DMS79 (cell line): ENCODE results near the gene MRM3.
"Not testable (repeated sequence)": the region's sequence is repeated elsewhere in the genome, so short reads cannot be mapped to it uniquely, and the experiment has no call there.

Experiments
- DNase-seq: peaks from one replicate; lab custom pipeline; 2025; lab: John Stamatoyannopoulos, UW

The MRM3 gene

GRCh38 chr17:753418-753817 is 28.7 kb upstream of the MRM3 start:
- no peak for DNase-seq

GRCh38 chr17:755319-755961 is 26.7 kb upstream of the MRM3 start:
- not testable (repeated sequence) for DNase-seq

GRCh38 chr17:756010-756567 is 26.1 kb upstream of the MRM3 start:
- DNase-seq, result not testable (repeated sequence)

- DNase-seq, result no peak
Observed at GRCh38 chr17:759964-760363, 22.2 kb upstream of the MRM3 start.

- no peak for DNase-seq
Observed at GRCh38 chr17:760371-760770, 21.8 kb upstream of the MRM3 start.

GRCh38 chr17:767076-767475 is 15.1 kb upstream of the MRM3 start:
- no peak for DNase-seq

- DNase-seq, result no peak
Observed at GRCh38 chr17:773016-773415, 9.1 kb upstream of the MRM3 start.

GRCh38 chr17:773467-774312 is 8.5 kb upstream of the MRM3 start:
- no peak for DNase-seq

- no peak for DNase-seq
Observed at GRCh38 chr17:774313-774584, 7.9 kb upstream of the MRM3 start.

GRCh38 chr17:778096-778495 is 4.1 kb upstream of the MRM3 start:
- DNase-seq, result no peak

- DNase-seq, result no peak
Observed at GRCh38 chr17:784143-784542, 2.0 kb downstream of the MRM3 start.

- not testable (repeated sequence) for DNase-seq
Observed at GRCh38 chr17:785901-786300, 3.7 kb downstream of the MRM3 start.

- DNase-seq, result no peak
Observed at GRCh38 chr17:787641-788221, 5.6 kb downstream of the MRM3 start.

- no peak for DNase-seq
Observed at GRCh38 chr17:788551-788950, 6.4 kb downstream of the MRM3 start.

- no peak for DNase-seq
Observed at GRCh38 chr17:789160-789840, 7.1 kb downstream of the MRM3 start.

- not testable (repeated sequence) for DNase-seq
Observed at GRCh38 chr17:789931-790873, 8.0 kb downstream of the MRM3 start.

GRCh38 chr17:790874-791247 is 8.7 kb downstream of the MRM3 start:
- not testable (repeated sequence) for DNase-seq

GRCh38 chr17:791829-792228 is 9.7 kb downstream of the MRM3 start:
- DNase-seq, result no peak

GRCh38 chr17:792277-792676 is 10.1 kb downstream of the MRM3 start:
- DNase-seq, result no peak

GRCh38 chr17:794876-795275 is 12.7 kb downstream of the MRM3 start:
- DNase-seq, result no peak

- DNase-seq, result no peak
Observed at GRCh38 chr17:795276-795675, 13.1 kb downstream of the MRM3 start.
